Progenitor cell of endocrine pancreas (in vitro differentiated cells): ENCODE data around the gene NUFIP2. TPM values are rescaled to one million over a fixed set of nuclear protein-coding genes. Genes with fewer than 3 reads are reported as not detected.

Source experiments
- DNase-seq: peaks from one replicate; pipeline ENCODE4 v3.0.0; 2021; ENCODE audit warnings: low spot score; ENCODE audit not compliant: unreplicated experiment
- H3K27ac Mint-ChIP-seq: 2 replicates; pipeline ENCODE4 v1.8.0; 2021; ENCODE audit warnings: mild to moderate bottlenecking, moderate library complexity, mixed read lengths
- H3K27me3 Mint-ChIP-seq: 2 replicates; pipeline ENCODE4 v1.8.0; 2021; ENCODE audit warnings: mixed read lengths
- H3K36me3 Mint-ChIP-seq: 2 replicates; pipeline ENCODE4 v1.8.0; 2022; ENCODE audit warnings: mixed read lengths; ENCODE audit not compliant: insufficient read depth
- H3K4me1 Mint-ChIP-seq: 2 replicates; pipeline ENCODE4 v1.8.0; 2021; ENCODE audit warnings: low read depth, mixed read lengths
- H3K4me3 Mint-ChIP-seq: 2 replicates; pipeline ENCODE4 v1.8.0; 2021; ENCODE audit warnings: low read depth, mild to moderate bottlenecking, moderate library complexity, mixed read lengths
- H3K9me3 Mint-ChIP-seq: 2 replicates; pipeline ENCODE4 v1.8.0; 2021; ENCODE audit warnings: low read depth, mixed read lengths
- total RNA-seq: library from RNA; stranded (reverse); gene quantifications from 2 replicates; pipeline ENCODE4 v1.2.1, GENCODE V29; 2021
- TF ChIP-seq, protein P1 (sequence below): fragments of 200-600 bp; sonication (generic); IDR thresholded peaks from one replicate; pipeline ENCODE4 v1.5.0; 2021; ENCODE audit warnings: antibody characterized with exemption, mild to moderate bottlenecking; ENCODE audit not compliant: unreplicated experiment

The NUFIP2 gene
- total RNA-seq, 1 donor from 2014 or later = 50.8 TPM

DNA sequence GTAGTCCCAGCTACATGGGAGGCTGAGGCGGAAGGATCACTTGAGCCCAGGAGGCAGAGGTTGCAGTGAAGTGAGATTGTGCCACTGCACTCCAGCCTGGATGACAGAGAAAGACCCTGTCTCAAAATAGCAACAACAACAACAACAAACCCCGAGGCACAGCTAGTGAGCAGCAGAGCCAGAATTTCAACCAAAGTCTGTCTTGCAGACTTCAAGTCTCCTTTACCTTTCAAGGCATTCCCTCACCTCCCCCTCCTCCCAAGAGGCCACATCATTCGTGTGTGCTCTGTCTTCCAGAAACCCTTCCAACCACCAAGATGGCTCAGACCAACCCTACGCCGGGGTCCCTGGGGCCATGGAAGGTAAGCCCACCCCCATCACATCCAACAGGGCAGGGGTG, 45.1 kb downstream of the NUFIP2 start:
- Mint-ChIP-seq H3K36me3 (peaks cover 1% of the 10 kb centered on the region), H3K9me3 (no peaks in the 10 kb centered on the region), H3K4me3 (no peak overlapping the region), H3K27me3 (no peaks in the 10 kb centered on the region), H3K4me1 (no peaks in the 10 kb centered on the region), H3K27ac (no peak overlapping the region)
- no peak for DNase-seq
- TF ChIP-seq, protein P1, sequence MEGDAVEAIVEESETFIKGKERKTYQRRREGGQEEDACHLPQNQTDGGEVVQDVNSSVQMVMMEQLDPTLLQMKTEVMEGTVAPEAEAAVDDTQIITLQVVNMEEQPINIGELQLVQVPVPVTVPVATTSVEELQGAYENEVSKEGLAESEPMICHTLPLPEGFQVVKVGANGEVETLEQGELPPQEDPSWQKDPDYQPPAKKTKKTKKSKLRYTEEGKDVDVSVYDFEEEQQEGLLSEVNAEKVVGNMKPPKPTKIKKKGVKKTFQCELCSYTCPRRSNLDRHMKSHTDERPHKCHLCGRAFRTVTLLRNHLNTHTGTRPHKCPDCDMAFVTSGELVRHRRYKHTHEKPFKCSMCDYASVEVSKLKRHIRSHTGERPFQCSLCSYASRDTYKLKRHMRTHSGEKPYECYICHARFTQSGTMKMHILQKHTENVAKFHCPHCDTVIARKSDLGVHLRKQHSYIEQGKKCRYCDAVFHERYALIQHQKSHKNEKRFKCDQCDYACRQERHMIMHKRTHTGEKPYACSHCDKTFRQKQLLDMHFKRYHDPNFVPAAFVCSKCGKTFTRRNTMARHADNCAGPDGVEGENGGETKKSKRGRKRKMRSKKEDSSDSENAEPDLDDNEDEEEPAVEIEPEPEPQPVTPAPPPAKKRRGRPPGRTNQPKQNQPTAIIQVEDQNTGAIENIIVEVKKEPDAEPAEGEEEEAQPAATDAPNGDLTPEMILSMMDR = no peak

DNA sequence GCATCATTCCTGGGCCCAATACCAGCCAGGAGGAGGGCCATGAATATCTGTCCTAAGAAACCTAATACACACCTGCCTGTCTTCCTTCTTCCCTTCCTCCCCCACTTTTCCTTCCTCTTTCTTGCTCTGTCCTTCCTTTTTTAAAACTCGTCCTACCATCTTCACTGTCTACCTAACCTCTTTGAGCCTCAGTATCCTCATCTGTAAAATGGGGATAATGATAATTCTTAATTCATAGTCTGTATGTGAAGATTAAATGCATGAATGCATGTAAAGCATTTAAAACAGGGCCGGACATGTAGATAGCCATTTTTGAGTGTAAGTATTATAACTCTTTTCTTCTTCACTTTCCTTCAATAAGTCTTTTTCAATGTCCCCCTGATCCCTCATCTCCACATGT, 46.7 kb downstream of the NUFIP2 start:
- Mint-ChIP-seq H3K36me3 (no peaks in the 10 kb centered on the region), H3K27me3 (no peaks in the 10 kb centered on the region), H3K4me1 (no peaks in the 10 kb centered on the region), H3K4me3 (no peak overlapping the region), H3K9me3 (no peaks in the 10 kb centered on the region), H3K27ac (no peak overlapping the region)
- TF ChIP-seq, protein P1 = no peak
- DNase-seq = no peak

GRCh38 chr17:29246628-29247027, 47.3 kb downstream of the NUFIP2 start, which contains the start of gene CRYBA1:
CRYBA1 (plus strand) TSS chr17:29246859; CDS start chr17:29246864, 5 bp downstream.
- no peaks in the 10 kb centered on the region for H3K9me3 Mint-ChIP-seq
- TF ChIP-seq, protein P1 = no peak
- no peak for DNase-seq
- H3K36me3 Mint-ChIP-seq = no peaks in the 10 kb centered on the region
- H3K4me3 Mint-ChIP-seq = no peak within 1 kb of the TSS
- no peaks in the 10 kb centered on the region for H3K4me1 Mint-ChIP-seq
- H3K27ac Mint-ChIP-seq = no peak within 1 kb of the TSS
- H3K27me3 Mint-ChIP-seq = no peaks in the 10 kb centered on the region

DNA sequence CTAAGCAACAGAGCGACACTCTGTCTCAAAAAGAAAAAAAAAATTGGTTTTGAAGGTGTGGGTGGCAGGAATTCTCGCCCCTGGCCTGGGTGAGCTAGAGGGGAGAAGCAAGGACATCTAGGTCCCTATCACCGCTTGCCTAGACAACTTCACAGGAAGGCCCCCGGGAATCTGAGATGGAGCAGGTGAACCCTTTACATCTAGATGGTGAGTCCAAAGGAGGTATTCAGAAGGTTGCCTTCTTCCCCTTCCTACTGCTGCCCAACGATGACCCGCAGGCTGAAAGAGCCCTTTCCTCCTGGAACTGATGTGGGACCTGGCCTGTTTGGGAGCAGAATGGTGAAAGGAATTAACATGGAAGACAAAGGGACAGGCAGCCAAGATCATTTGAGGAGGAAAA, 48.5 kb downstream of the NUFIP2 start:
- H3K4me1 Mint-ChIP-seq = no peaks in the 10 kb centered on the region
- no peak for DNase-seq
- H3K27me3 Mint-ChIP-seq = no peaks in the 10 kb centered on the region
- H3K4me3 Mint-ChIP-seq = no peak overlapping the region
- no peaks in the 10 kb centered on the region for H3K36me3 Mint-ChIP-seq
- H3K9me3 Mint-ChIP-seq = no peaks in the 10 kb centered on the region
- H3K27ac Mint-ChIP-seq = no peak overlapping the region
- TF ChIP-seq, protein P1 = no peak

GRCh38 chr17:29243792-29244191, 50.2 kb downstream of the NUFIP2 start:
- no peak for DNase-seq
- no peaks in the 10 kb centered on the region for H3K4me1 Mint-ChIP-seq
- no peaks in the 10 kb centered on the region for H3K9me3 Mint-ChIP-seq
- no peak overlapping the region for H3K27ac Mint-ChIP-seq
- no peak overlapping the region for H3K4me3 Mint-ChIP-seq
- no peaks in the 10 kb centered on the region for H3K27me3 Mint-ChIP-seq
- TF ChIP-seq, protein P1 = peak; percentile 42
- no peaks in the 10 kb centered on the region for H3K36me3 Mint-ChIP-seq
